HG03432 (cell line): ENCODE data around the gene MEX3C.

Source experiments
- ATAC-seq: cut with Tn5 transposase; IDR thresholded peaks from one replicate; pipeline ENCODE4 v1.9.1; 2021; ENCODE audit warnings: mild to moderate bottlenecking, moderate library complexity; ENCODE audit not compliant: unreplicated experiment

The MEX3C gene

GRCh38 chr18:51192026-51192425 lies 5.5 kb downstream of the MEX3C start:
- ATAC-seq, result no peak

GRCh38 chr18:51191128-51191717 lies 6.3 kb downstream of the MEX3C start:
- ATAC-seq, result no peak

- no peak for ATAC-seq
Observed at GRCh38 chr18:51190000-51190399, 7.5 kb downstream of the MEX3C start.

- ATAC-seq, result peak; percentile 55
Observed at GRCh38 chr18:51188024-51188701, 9.3 kb downstream of the MEX3C start.

GRCh38 chr18:51185075-51185474 lies 12.4 kb downstream of the MEX3C start:
- no peak for ATAC-seq

GRCh38 chr18:51184091-51184457 lies 13.4 kb downstream of the MEX3C start:
- no peak for ATAC-seq

GRCh38 chr18:51183372-51184090 lies 13.9 kb downstream of the MEX3C start:
- no peak for ATAC-seq

GRCh38 chr18:51182824-51183223 lies 14.7 kb downstream of the MEX3C start:
- ATAC-seq, result no peak

GRCh38 chr18:51171625-51172259 lies 25.7 kb downstream of the MEX3C start:
- no peak for ATAC-seq

GRCh38 chr18:51171223-51171622 lies 26.3 kb downstream of the MEX3C start:
- peak; percentile 65 for ATAC-seq

- ATAC-seq, result no peak
Observed at GRCh38 chr18:51170664-51171063, 26.8 kb downstream of the MEX3C start.

GRCh38 chr18:51169731-51170130 lies 27.8 kb downstream of the MEX3C start:
- peak; percentile 38 for ATAC-seq

- ATAC-seq, result no peak
Observed at GRCh38 chr18:51168960-51169662, 28.4 kb downstream of the MEX3C start.

- ATAC-seq, result no peak
Observed at GRCh38 chr18:51168026-51168742, 29.3 kb downstream of the MEX3C start.

GRCh38 chr18:51165296-51165695 lies 32.2 kb downstream of the MEX3C start:
- ATAC-seq, result no peak

- ATAC-seq, result no peak
Observed at GRCh38 chr18:51164761-51165281, 32.7 kb downstream of the MEX3C start.

GRCh38 chr18:51164342-51164741 lies 33.1 kb downstream of the MEX3C start:
- ATAC-seq, result no peak

GRCh38 chr18:51163543-51163942 lies 33.9 kb downstream of the MEX3C start:
- ATAC-seq, result no peak

- no peak for ATAC-seq
Observed at GRCh38 chr18:51162617-51163016, 34.9 kb downstream of the MEX3C start.

- no peak for ATAC-seq
Observed at GRCh38 chr18:51160646-51161045, 36.8 kb downstream of the MEX3C start.
